KBM-7 (cell line): Measurements from ENCODE around the gene C9orf43.

Experiments used
- DNase-seq: peaks from one replicate; pipeline ENCODE4 v3.0.0-alpha.2; 2015
- in situ Hi-C: fragments of 300-500 bp; cut with MboI; formaldehyde crosslinking; loops from 2 replicates; pipeline ENCODE4 v1.14.3; 2020; ENCODE audit warnings: low sequenced_read_pairs, low pct_unique_long_range_greater_than_20kb, mixed read lengths

Gene C9orf43

DNA sequence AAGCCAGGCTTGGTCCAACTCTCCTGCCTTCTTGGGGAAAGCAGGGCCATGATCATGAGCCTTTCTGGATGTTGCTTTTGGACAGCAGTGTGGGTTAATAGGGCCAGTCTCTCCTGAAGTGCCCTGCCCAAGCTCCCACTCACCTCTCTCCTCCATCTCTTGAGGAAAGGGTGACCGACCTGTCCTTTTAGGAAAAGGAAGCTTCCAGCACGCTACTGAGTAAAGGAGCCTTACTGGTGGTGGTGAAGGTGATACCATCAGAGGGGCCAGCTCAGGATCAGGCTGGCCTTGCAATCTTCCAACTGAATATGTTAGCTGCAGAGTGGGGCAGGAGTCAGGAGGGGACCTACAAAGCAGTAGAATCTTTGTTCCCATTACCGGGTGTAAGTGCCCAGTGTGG, 50.7 kb downstream of the C9orf43 start:
- DNase-seq = no peak
- in situ Hi-C loops = loop anchor here (25.0 kb wide), 1 partner anchor 201 kb away; no protein-coding TSS in a partner anchor

DNA sequence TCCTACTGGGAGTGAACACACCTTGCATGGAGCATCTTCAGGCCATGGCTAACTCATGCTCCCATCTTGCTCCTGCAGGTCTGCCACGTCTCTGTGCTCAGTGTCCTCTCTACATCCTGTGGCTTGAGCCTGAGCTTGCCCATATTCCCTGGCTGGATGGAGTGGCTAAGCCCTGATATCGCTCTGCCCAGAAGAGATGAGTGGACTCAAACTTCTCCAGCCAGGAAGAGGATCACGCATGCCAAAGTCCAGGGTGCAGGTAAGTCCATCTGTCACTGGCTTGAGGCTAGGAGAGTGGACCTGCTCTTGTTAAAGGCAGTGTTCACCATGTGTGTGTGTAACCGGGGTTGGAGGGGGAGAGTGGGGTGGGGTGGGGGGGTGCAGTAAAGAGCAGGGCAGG, 51.4 kb downstream of the C9orf43 start:
- no peak for DNase-seq
- in situ Hi-C loops = loop anchor here (25.0 kb wide), 1 partner anchor 200 kb away; no protein-coding TSS in a partner anchor

DNA sequence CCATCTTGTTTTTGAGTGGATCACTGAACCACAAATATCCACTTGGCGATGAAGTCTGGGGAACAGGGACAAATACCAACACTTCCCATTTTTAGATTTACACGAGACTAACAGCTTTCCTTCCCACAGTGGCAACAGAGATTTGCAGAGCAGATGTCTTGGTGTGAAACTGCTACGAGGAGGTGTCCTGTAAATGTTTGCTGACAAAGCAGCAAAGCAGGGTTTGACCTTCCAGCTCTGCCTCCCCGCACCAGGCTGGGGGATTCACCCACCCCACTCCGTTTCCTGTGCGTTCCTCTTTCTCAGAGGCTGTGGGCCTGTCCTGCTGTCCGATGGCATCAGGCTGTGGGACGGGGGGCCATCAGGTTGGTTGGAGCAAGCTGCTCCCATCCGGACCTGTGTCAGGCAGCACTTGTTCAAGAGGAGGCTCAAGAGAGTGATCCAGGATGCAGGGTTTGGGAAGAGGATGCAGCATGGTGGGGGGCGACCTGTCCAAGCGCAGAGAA, 52.3 kb downstream of the C9orf43 start:
- DNase-seq = no peak
- in situ Hi-C loops = loop anchor here (25.0 kb wide), 1 partner anchor 199 kb away; no protein-coding TSS in a partner anchor

DNA sequence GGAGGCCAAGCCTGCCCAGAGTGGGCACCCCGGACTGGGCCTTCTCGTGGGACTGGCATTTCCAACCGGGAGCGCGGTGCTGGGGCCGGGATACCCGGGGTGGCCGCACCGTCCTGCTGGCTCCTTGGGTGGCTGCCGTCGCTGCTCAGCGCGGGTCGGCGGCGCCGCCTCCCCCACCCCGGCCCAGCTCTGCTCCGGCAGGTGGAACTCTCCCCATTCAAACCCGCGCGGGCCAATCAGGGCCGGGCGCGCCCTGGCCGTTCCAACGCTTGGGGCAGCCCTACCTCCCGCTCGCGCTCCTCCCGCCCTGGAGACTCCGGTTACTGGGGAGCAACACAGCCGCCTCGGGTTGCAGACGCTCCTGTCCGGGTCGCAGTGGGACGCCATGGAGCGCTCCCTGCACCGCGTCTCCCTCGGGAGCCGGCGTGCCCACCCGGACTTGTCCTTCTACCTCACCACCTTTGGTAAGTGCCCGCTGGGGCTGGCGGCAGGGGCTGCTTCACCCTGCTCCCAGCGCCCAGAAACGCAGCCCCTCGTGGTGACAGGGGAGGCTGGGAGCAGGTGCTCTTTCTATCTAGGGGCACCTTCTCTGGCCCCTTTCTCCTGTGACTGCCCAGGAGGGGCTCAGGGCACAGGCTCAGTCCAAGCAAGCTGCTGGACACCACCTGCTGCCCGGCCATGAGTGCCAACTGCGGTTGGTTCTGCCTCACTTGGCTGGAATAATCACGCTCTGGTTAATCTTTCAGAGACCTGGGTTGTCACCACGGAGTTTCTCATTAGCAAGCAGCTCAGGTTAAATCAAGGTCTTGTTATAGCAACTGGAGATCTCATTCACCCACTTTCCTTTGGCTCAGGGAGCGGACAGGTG, 53.1 kb downstream of the C9orf43 start, which contains the start of gene RGS3:
Gene RGS3, plus strand, starts transcription at position 310 of the 868 bp plus-strand sequence. Its CDS starts 76 bp downstream, at position 386.
- DNase-seq = no peak
- in situ Hi-C loops = loop anchor here (25.0 kb wide), 1 partner anchor 199 kb away; no protein-coding TSS in a partner anchor

DNA sequence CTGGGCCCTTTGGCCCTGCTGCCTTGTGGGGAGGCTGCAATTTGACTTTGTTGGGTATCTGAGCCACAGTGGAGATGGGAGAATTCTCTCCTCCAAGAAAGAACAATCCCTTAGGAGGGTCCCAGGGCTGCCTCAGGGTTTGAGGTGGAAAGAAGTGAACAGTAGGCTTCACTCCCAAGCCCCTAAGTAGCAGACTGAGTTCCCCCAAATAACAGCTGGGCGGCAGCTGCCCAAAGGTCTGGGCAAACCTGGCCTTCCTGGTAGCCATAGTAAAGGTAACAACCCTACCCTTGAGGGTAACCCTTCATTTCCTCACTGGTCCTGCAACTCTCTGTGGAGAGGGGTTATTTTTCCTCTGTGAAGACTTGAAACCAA, 53.7 kb downstream of the C9orf43 start:
- DNase-seq = no peak
- in situ Hi-C loops = loop anchor here (25.0 kb wide), 1 partner anchor 198 kb away; no protein-coding TSS in a partner anchor

DNA sequence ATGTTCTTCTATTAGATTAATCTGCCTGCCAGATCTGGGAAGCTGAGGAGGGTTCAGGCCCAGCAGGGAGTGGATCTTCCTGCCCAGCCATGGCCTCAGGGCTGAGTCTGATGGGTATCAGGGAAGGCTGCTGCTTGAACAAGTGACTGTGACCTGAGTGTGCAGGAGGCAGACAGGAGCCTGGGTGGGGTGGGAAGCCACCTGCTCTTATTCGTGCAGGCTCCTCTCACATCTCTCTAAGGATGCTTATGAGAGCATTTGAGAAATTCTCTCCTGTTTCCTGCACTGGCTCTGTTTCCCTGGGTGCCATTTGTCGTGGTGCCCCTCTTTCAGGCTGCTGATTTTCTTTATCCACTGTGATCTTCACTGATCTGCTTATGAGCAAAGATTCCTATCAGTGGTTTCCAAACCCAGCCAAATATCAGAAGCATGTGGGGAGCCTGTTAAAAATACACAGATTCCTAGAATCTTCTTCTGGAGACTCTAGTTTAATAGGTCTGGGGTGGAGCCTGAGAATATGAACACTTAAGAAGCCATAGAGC, 55.1 kb downstream of the C9orf43 start:
- DNase-seq = no peak
- in situ Hi-C loops = loop anchor here (25.0 kb wide), 1 partner anchor 197 kb away; no protein-coding TSS in a partner anchor

DNA sequence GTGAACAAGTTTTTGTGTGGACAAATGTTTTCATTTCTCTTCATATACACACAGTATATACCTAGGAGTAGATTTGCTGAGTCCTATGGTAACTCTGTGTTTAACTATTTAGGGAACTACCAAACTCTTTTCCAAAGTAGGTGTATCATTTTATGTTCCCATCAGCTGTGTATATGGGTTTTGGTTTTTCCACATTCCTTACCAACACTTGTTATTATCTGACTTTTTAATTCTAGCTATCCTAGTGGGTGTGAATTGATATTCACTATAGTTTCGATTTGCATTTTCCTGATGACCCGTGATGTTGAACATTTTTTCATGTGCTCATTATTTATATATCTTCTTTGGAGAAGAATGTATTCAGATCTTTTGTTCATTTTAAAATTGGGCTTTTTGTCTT, 56.6 kb downstream of the C9orf43 start:
- in situ Hi-C loops = loop anchor here (25.0 kb wide), 1 partner anchor 195 kb away; no protein-coding TSS in a partner anchor
- DNase-seq = no peak

DNA sequence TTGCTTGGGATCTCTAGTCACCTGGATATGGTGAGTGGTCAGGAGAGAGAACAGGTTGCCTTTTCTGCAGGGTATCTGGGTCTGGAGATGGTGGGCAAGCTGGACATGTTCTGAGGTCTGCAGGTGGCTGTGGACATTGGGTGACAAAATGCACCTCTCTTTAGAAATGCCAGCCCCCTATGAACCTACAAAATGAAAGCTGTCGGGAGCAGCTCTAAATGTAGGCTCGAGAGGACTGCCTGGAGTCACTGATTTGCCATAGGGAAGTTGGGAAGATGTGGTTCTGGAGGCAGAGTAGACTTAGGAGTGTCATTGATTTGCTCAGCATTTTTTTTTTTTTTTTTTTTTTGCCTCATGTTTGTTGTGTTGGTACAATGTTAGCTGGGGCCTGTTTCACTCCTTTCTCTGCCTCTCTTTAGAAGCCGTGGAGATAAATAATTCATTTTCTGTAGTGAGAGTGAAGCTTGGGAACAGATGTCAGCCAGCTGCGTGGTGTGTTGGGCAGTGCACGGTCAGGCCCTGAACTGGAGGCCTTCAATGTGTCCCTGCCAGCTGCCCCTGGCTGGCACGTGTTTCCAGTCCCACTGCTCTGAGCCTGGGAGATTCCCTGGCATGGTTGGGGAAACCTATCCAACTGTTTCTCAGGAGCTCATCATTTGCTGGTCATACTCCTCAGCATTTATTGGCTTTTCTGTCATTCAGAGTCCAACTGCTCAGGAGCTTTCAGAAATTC, 58.3 kb downstream of the C9orf43 start:
- no peak for DNase-seq
- in situ Hi-C loops = loop anchor here (25.0 kb wide), 1 partner anchor 193 kb away; no protein-coding TSS in a partner anchor

DNA sequence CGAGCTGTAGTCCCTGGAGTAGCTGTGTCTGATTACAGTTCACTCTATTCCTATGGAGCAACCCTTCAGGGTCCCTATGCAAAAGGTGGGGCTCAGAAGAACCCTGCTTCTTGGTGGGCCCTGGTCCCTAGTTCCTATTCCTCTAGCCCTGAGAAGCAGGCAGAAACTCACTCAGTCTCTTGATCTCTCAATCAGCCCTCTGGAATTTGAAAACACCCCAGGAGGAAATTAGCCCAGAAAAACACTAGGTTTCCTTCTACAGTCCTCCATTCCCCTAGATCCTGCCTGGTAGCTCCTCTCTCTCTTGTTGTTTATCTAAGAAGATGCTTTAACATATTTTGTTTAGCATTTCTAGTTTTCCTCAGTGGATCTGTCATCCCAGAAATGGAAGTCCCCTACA, 60.6 kb downstream of the C9orf43 start:
- in situ Hi-C loops = loop anchor here (25.0 kb wide), 1 partner anchor 191 kb away; no protein-coding TSS in a partner anchor
- DNase-seq = no peak

DNA sequence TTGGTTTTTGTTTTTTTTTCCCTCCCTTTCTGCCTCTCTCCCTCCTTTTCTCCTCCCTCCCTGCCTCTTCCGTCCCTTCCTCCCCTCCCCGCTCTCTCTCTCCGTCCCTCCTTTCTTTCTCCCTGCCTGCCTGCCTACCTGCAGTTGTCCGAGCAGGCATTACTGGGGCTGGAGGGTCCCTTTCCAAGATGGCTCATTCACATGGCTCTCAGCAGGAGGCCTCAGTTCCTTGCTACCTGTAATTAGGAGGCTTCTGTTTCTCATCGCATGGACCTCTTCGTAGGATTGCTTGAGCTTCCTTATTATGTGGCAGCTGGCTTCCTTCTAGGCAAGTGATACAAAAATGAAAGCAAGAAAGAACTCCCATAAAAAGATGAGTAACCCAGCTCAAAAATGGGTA, 61.0 kb downstream of the C9orf43 start:
- in situ Hi-C loops = loop anchor here (25.0 kb wide), 1 partner anchor 191 kb away; no protein-coding TSS in a partner anchor
- no peak for DNase-seq

DNA sequence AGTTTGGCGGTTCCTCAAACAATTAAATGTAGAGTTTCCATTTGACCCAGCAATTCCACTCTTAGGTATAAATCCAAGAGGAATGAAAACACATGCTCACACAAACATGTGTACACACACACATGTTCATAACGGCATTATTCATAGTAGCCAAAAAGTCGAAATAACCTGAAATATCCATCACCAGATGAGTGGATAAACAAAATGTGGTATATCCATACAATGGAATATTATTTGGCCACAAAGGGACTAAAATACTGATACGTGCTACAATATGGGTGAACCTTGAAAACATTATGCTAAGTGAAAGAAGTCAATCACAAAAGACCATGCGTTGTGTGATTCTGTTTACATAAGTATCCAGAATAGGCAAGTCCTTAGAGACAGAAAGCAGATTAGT, 61.7 kb downstream of the C9orf43 start:
- no peak for DNase-seq
- in situ Hi-C loops = loop anchor here (25.0 kb wide), 1 partner anchor 190 kb away; no protein-coding TSS in a partner anchor

DNA sequence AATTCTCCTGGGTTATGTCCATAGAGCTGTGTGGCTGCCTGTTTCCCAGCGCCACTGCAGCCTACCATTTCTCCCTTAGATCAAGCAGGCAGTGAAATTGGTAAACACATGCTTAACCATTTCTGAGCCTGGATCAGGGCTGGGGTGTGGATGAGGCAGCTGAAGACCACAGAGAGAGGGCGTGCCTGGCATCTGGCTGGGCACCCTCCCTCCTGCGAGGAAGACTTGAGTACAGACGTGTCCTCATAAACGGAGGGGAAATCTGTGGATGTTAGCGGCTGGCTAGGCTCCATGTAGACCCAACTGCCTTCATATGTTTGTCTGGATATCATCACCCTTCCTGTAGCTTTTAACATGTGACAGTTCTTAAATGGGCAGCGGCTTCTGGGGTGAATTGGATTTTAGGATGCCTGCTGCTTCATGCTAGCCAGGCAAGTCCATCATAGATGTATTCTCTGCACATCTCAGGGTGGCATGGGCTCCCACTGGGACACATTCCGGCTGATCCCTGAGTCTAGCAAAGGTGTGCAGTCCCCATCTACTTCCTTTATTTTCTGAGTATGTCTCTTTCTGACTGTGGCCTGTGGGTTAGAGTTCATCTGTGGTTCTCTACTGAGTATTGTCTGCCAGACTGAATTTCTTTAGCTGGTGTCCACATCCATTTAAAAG, 63.9 kb downstream of the C9orf43 start:
- no peak for DNase-seq
- in situ Hi-C loops = loop anchor here (25.0 kb wide), 1 partner anchor 188 kb away; no protein-coding TSS in a partner anchor

DNA sequence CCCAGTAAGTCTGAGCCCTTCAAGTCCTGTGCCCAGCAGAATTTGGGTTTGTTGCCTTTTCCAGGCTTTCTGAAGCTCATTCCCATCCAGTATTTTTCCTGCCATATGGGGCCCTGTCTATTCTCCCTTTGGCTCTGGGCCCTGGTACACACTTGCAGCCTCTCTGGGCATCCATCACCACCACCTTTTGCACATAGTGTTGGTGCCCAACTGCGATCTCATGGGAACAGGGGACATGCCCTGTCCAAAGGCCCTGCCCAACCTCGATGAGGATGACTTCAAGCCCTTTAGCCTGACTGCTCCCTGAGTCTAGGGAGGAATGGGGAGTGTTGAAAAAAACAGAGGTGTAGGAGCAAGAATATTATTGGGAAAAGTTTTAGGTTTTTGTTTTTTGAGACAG, 64.5 kb downstream of the C9orf43 start:
- in situ Hi-C loops = no loop called here
- no peak for DNase-seq

DNA sequence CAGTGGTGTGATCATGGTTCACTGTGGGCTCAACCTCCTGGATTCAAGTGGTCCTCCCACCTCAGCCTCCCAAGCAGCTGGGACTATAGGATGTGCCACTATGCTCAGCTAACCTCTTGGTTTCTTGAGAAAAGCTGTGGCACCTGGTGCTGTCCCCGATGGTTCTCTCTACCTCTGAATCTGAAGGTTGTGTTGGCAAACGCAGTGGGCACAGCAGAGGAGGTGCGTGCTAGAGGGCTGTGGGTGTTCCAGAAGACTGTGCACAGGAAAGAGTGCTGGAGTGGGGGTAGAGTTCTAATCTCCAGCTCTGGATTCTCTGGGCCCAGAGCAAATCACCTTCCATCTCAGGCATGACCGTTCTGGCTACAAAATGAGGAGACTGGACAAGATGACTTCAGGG, 65.4 kb downstream of the C9orf43 start:
- in situ Hi-C loops = no loop called here

DNA sequence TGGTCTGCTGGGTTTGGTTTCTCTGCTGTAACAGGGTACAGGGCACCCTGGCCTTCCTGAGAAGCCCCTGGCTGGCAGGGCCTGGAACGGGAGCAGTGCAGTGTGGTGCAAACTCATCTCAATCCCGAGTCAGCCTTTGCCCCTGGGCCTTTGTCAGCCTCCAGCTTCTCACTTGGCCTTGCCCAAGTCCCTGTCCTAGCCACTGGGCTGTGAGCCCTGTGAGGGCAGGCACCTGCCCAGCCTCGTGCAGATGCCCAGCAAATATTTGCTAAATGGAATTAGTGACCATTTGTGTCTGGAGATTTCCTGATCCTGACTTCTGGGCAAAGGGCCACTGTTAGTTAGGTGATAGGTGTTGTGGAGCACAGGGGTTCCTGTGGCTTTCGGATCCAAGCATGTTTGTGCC, 66.0 kb downstream of the C9orf43 start:
- DNase-seq = no peak
- in situ Hi-C loops = no loop called here

More for the DNA sequence above, 65.4 kb downstream of the C9orf43 start:
- DNase-seq = no peak

DNA sequence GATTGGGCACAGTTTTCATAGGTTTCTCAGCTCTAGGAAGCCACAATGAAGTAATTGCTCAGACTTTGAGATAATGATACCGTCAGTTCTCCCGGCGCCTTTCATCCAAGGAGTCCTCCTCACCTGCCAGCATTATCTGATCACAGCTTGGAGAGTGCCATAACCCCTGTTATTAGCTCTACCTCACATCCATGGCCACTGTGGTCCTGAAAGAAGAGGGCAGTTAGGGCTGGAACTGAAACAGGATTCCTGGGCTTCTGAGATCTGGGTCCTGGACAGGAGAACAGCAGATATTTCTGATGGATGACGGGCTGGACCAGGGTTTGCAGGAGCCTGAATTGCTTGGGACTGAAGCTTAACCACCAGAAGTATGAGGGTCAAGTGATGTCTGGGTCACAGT, 66.5 kb downstream of the C9orf43 start:
- in situ Hi-C loops = no loop called here
- no peak for DNase-seq

DNA sequence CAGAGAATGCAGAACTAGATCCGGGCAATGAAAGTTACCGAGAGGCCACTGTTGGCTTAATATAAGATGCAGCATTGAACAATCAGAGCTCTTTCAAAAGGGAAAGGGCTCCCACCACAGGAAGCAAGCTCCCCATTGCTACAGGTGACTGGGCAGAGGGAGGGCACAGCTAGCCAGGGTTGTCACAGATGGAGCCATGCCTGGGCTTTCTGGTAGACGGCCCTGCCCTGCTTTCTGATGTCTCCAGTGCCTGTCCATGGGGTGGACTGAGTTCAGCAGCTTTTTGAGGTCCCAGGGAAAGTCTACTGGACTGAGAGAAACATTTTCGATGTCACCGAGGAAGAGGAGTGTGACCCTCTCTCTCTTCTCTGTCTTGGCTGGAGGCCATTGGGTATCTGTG, 67.1 kb downstream of the C9orf43 start:
- no peak for DNase-seq
- in situ Hi-C loops = no loop called here

DNA sequence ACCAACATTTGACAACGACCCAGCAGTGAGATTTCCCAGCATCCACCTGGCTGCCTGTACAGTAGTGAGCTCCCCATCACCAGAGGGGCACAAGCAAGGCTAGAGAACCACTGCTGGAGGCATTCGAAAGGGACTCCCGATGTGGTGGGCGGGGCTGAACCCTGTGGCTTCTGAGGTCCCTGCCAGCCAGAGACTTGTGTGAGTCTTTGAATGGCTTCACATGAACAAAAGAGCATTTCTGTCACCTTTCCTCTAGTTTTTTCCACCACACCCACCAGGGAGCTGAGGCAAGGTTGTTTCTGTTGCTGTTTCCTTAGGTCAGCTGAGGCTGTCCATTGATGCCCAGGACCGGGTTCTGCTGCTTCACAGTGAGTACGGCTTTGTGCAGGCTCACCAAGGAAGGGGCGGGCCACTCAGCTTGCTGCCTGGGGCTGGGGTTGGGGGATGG, 68.7 kb downstream of the C9orf43 start:
- in situ Hi-C loops = no loop called here
- DNase-seq = no peak
